Uterus (tissue), 4 donors: Measurements from ENCODE around the gene RAB2B. TPM values are rescaled to one million over a fixed set of nuclear protein-coding genes. Genes with fewer than 3 reads are reported as not detected.
A peak's percentile ranks its signal among the peaks of the same experiment; 100 is the strongest.

Experiments
- DNase-seq, 2 donors: peaks; one replicate each; pipeline ENCODE4 v3.0.0-alpha.2; 2019 to 2020
- H3K27ac ChIP-seq, 2 donors: fragments of 200-600 bp; sonication (generic); 1 replicate in 1 of 2; 2 replicates in 1 of 2; pipeline ENCODE4 v1.5.1; 2016 to 2018
- H3K27me3 ChIP-seq, 2 donors: fragments of 200-600 bp; sonication (generic); one replicate each; pipeline ENCODE4 v1.5.1; 2018 to 2019; ENCODE audit warnings: control low read depth in 1 of 2
- H3K36me3 ChIP-seq, 2 donors: fragments of 200-600 bp; sonication (generic); one replicate each; pipeline ENCODE4 v1.5.1; 2019; ENCODE audit warnings: control low read depth in 1 of 2
- H3K4me1 ChIP-seq, 2 donors: fragments of 200-600 bp; sonication (generic); one replicate each; pipeline ENCODE4 v1.5.1; 2018 to 2019; ENCODE audit warnings: control low read depth in 1 of 2
- H3K4me3 ChIP-seq, 2 donors: fragments of 200-600 bp; sonication (generic); 1 replicate in 1 of 2; 2 replicates in 1 of 2; pipeline ENCODE4 v1.5.1; 2018 to 2019; ENCODE audit warnings: mild to moderate bottlenecking in 1 of 2
- H3K9me3 ChIP-seq, 2 donors: fragments of 200-600 bp; sonication (generic); one replicate each; pipeline ENCODE4 v1.5.1; 2019; ENCODE audit warnings: control low read depth in 1 of 2
- CTCF ChIP-seq, 4 experiments: fragments of 200-600 bp in 2 of 4; fragments of 450-650 bp in 2 of 4; sonication (generic) in 2 of 4; IDR thresholded peaks; one replicate each; pipeline ENCODE4 v1.5.1; 2016 to 2019; ENCODE audit warnings: antibody characterized with exemption in 4 of 4, mild to moderate bottlenecking in 2 of 4, moderate library complexity in 1 of 4
- POLR2A ChIP-seq, 2 donors: fragments of 450-650 bp; IDR thresholded peaks; one replicate each; pipeline ENCODE4 v1.6.1; 2016; ENCODE audit warnings: antibody characterized with exemption in 2 of 2, mild to moderate bottlenecking in 1 of 2, moderate library complexity in 1 of 2
- intact Hi-C: fragments of 100-400 bp; cut with DNase I; formaldehyde crosslinking; loops from one replicate; pipeline ENCODE4 v1.15.1; 2023; ENCODE audit warnings: low total_unique reads
- total RNA-seq, 4 donors: library from RNA; depleted of rRNA in 3 of 4; stranded (reverse); fragments of >200 nt in 3 of 4; gene quantifications; one replicate each; pipeline versions ENCODE4 v1.1.0 to v1.2.4, GENCODE V29; 2014 to 2023
- donor health status: DM: yes; HTN: yes; CAD: no.

Gene RAB2B
- total RNA-seq, 4 donors from 2014 or later: 8.5 to 47.9 (median 22.9) TPM

- Histone ChIP-seq H3K4me1 (no peaks in the 10 kb centered on the region), H3K27ac (peak within 1 kb of the TSS; percentile 80 to 83), H3K4me3 (peak within 1 kb of the TSS; percentile 76 to 91), H3K9me3 (no peaks in the 10 kb centered on the region), H3K36me3 (no peaks in the 10 kb centered on the region), H3K27me3 (no peaks in the 10 kb centered on the region)
- DNase-seq: peak; percentile 98 to 99
- intact Hi-C loops: no loop called here
- peak in 1 of 2 donors; percentile 34 for TF ChIP-seq POLR2A (IDR thresholded peaks at IDR 0.05)
- peak in 2 of 4 experiments; percentile 8 to 18 for TF ChIP-seq CTCF (IDR thresholded peaks at IDR 0.05)
Measured at GRCh38 chr14:21510735-21511657, 34.2 kb upstream of the RAB2B start, which contains the start of gene METTL3. METTL3 (minus strand) TSS chr14:21511340; CDS start chr14:21511223, 117 bp downstream.

- TF ChIP-seq CTCF (IDR thresholded peaks at IDR 0.05): no peak
- TF ChIP-seq POLR2A (IDR thresholded peaks at IDR 0.05): no peak
- H3K27me3 ChIP-seq: no peaks in the 10 kb centered on the region
- H3K9me3 ChIP-seq: no peaks in the 10 kb centered on the region
- DNase-seq: no peak
- intact Hi-C loops: no loop called here
- H3K36me3 ChIP-seq: no peaks in the 10 kb centered on the region
- H3K4me3 ChIP-seq: peak overlapping the region in 1 of 2 donors; percentile 76
- no peak overlapping the region for H3K27ac ChIP-seq
- H3K4me1 ChIP-seq: no peaks in the 10 kb centered on the region
Measured at GRCh38 chr14:21509432-21510143, 32.8 kb upstream of the RAB2B start.

GRCh38 chr14:21506557-21506956 is 29.8 kb upstream of the RAB2B start:
- H3K27ac ChIP-seq: no peak overlapping the region
- no peaks in the 10 kb centered on the region for H3K9me3 ChIP-seq
- H3K36me3 ChIP-seq: no peaks in the 10 kb centered on the region
- no peak overlapping the region for H3K4me3 ChIP-seq
- no peak for DNase-seq
- TF ChIP-seq CTCF (IDR thresholded peaks at IDR 0.05) (no peak), POLR2A (IDR thresholded peaks at IDR 0.05) (no peak)
- no peaks in the 10 kb centered on the region for H3K4me1 ChIP-seq
- no peaks in the 10 kb centered on the region for H3K27me3 ChIP-seq
- intact Hi-C loops: no loop called here

GRCh38 chr14:21505012-21505553 is 28.3 kb upstream of the RAB2B start:
- H3K36me3 ChIP-seq: no peaks in the 10 kb centered on the region
- TF ChIP-seq CTCF (IDR thresholded peaks at IDR 0.05) (no peak), POLR2A (IDR thresholded peaks at IDR 0.05) (no peak)
- no peak overlapping the region for H3K4me3 ChIP-seq

More at GRCh38 chr14:21505012-21505553, 28.3 kb upstream of the RAB2B start:
- H3K9me3 ChIP-seq: no peaks in the 10 kb centered on the region
- no peak for DNase-seq
- no peaks in the 10 kb centered on the region for H3K4me1 ChIP-seq
- no peaks in the 10 kb centered on the region for H3K27me3 ChIP-seq
- H3K27ac ChIP-seq: no peak overlapping the region
- intact Hi-C loops: no loop called here
